Activated CD8-positive, alpha-beta memory T cell treated with anti-CD3 and anti-CD28 coated beads, Interleukin-2, amount 10 ng/mL, durations not matched to agents 7 days and 5 days (primary cell): ENCODE measurements around the gene LDLRAD4. TPM values are rescaled to one million over a fixed set of nuclear protein-coding genes. Genes with fewer than 3 reads are reported as not detected.

Experiments
- ATAC-seq: fragments of 150-1000 bp; cut with Tn5 transposase; one replicate; pipeline ENCODE4 v1.10.0; 2021; ENCODE audit warnings: moderate library complexity
- CTCF ChIA-PET: fragments of 350-600 bp; sonication (Branson Sonifier 250); formaldehyde crosslinking; loops from one replicate; lab custom pipeline; 2021; ENCODE audit warnings: antibody characterized with exemption; lab: Charles Lee
- DNase-seq: peaks from one replicate; pipeline ENCODE4 v3.0.0-alpha.2; 2020
- H3K27ac Mint-ChIP-seq: one replicate; pipeline ENCODE4 v1.8.0; 2021; ENCODE audit warnings: mild to moderate bottlenecking, mixed read lengths
- H3K27me3 Mint-ChIP-seq: one replicate; pipeline ENCODE4 v1.8.0; 2021; ENCODE audit warnings: mixed read lengths
- H3K36me3 Mint-ChIP-seq: one replicate; pipeline ENCODE4 v1.8.0; 2021; ENCODE audit warnings: mild to moderate bottlenecking, mixed read lengths
- H3K4me1 Mint-ChIP-seq: one replicate; pipeline ENCODE4 v1.8.0; 2021; ENCODE audit warnings: mixed read lengths
- H3K4me3 Mint-ChIP-seq: one replicate; pipeline ENCODE4 v1.8.0; 2021; ENCODE audit warnings: mild to moderate bottlenecking, moderate library complexity, mixed read lengths
- H3K9me3 Mint-ChIP-seq: one replicate; pipeline ENCODE4 v1.8.0; 2022; ENCODE audit warnings: low read depth, mixed read lengths
- total RNA-seq, 2 experiments: library from RNA; stranded (reverse); gene quantifications; one replicate each; pipeline ENCODE4 v1.2.3, GENCODE V29; 2021

LDLRAD4 gene
- total RNA-seq, 2 experiments from 2014 or later = 33.9 to 44.5 TPM

- Mint-ChIP-seq H3K27ac (no peak overlapping the region), H3K4me3 (no peak overlapping the region), H3K4me1 (no peaks in the 10 kb centered on the region), H3K36me3 (no peaks in the 10 kb centered on the region), H3K9me3 (no peaks in the 10 kb centered on the region), H3K27me3 (no peaks in the 10 kb centered on the region)
- peak; percentile 8 for DNase-seq
- no peak for ATAC-seq
- CTCF ChIA-PET = interaction anchor here (1.2 to 1.3 kb wide), 4 partner anchors 8 to 29 kb away, joined by 3 to 4 read pairs (median 4); no protein-coding TSS in a partner anchor
Observed at GRCh38 chr18:13548966-13549879, 330.7 kb downstream of the LDLRAD4 start.

- Mint-ChIP-seq H3K36me3 (no peaks in the 10 kb centered on the region), H3K4me1 (no peaks in the 10 kb centered on the region), H3K4me3 (no peak overlapping the region), H3K27ac (no peak overlapping the region), H3K27me3 (no peaks in the 10 kb centered on the region), H3K9me3 (no peaks in the 10 kb centered on the region)
- CTCF ChIA-PET = interaction anchor here (1.2 to 1.3 kb wide), 3 partner anchors 9 to 28 kb away, joined by 3 to 4 read pairs (median 3); no protein-coding TSS in a partner anchor
- ATAC-seq = no peak
- DNase-seq = peak; percentile 11
Observed at GRCh38 chr18:13549880-13550232, 331.3 kb downstream of the LDLRAD4 start.

- Mint-ChIP-seq H3K4me3 (no peak overlapping the region), H3K27me3 (no peaks in the 10 kb centered on the region), H3K9me3 (no peaks in the 10 kb centered on the region), H3K4me1 (no peaks in the 10 kb centered on the region), H3K36me3 (no peaks in the 10 kb centered on the region), H3K27ac (no peak overlapping the region)
- CTCF ChIA-PET = no interaction called here
- DNase-seq (peak; percentile 31), ATAC-seq (no peak)
Observed at GRCh38 chr18:13550418-13551304, 332.1 kb downstream of the LDLRAD4 start.

- no peaks in the 10 kb centered on the region for H3K27me3 Mint-ChIP-seq
- H3K9me3 Mint-ChIP-seq = no peaks in the 10 kb centered on the region
- H3K4me3 Mint-ChIP-seq = no peak overlapping the region
- DNase-seq = no peak
- H3K4me1 Mint-ChIP-seq = no peaks in the 10 kb centered on the region
- CTCF ChIA-PET = no interaction called here
- H3K27ac Mint-ChIP-seq = no peak overlapping the region
- no peaks in the 10 kb centered on the region for H3K36me3 Mint-ChIP-seq
- no peak for ATAC-seq
Observed at GRCh38 chr18:13551305-13551603, 332.7 kb downstream of the LDLRAD4 start.

- H3K9me3 Mint-ChIP-seq = no peaks in the 10 kb centered on the region
- no peaks in the 10 kb centered on the region for H3K4me1 Mint-ChIP-seq
- H3K4me3 Mint-ChIP-seq = no peak overlapping the region
- ATAC-seq (no peak), DNase-seq (peak; percentile 36)
- no peak overlapping the region for H3K27ac Mint-ChIP-seq
- no peaks in the 10 kb centered on the region for H3K36me3 Mint-ChIP-seq
- CTCF ChIA-PET = interaction anchor here (1.0 kb wide), 1 partner anchor 336 kb away, joined by 4 read pairs; no protein-coding TSS in a partner anchor
- no peaks in the 10 kb centered on the region for H3K27me3 Mint-ChIP-seq
Observed at GRCh38 chr18:13551841-13552733, 333.5 kb downstream of the LDLRAD4 start.

- CTCF ChIA-PET = interaction anchor here (1.0 kb wide), 1 partner anchor 337 kb away, joined by 4 read pairs; no protein-coding TSS in a partner anchor
- Mint-ChIP-seq H3K9me3 (no peaks in the 10 kb centered on the region), H3K27ac (no peak overlapping the region), H3K27me3 (no peaks in the 10 kb centered on the region), H3K36me3 (no peaks in the 10 kb centered on the region), H3K4me3 (no peak overlapping the region), H3K4me1 (peaks cover 6% of the 10 kb centered on the region)
- DNase-seq = peak; percentile 32
- no peak for ATAC-seq
Observed at GRCh38 chr18:13553449-13553848, 334.9 kb downstream of the LDLRAD4 start.

- no peak overlapping the region for H3K27ac Mint-ChIP-seq
- H3K9me3 Mint-ChIP-seq = no peaks in the 10 kb centered on the region
- no peak overlapping the region for H3K4me3 Mint-ChIP-seq
- no peak for DNase-seq
- H3K4me1 Mint-ChIP-seq = peaks cover 15% of the 10 kb centered on the region
- H3K27me3 Mint-ChIP-seq = no peaks in the 10 kb centered on the region
- CTCF ChIA-PET = interaction anchor here (1.7 to 9.2 kb wide), 2 partner anchors 12 to 57 kb away, joined by 7 to 122 read pairs; no protein-coding TSS in a partner anchor
- no peak for ATAC-seq
- H3K36me3 Mint-ChIP-seq = no peaks in the 10 kb centered on the region
Observed at GRCh38 chr18:13555192-13555591, 336.6 kb downstream of the LDLRAD4 start.

- H3K4me3 Mint-ChIP-seq = no peak overlapping the region
- CTCF ChIA-PET = interaction anchor here (1.7 to 9.2 kb wide), 2 partner anchors 11 to 57 kb away, joined by 7 to 122 read pairs; no protein-coding TSS in a partner anchor
- H3K27ac Mint-ChIP-seq = no peak overlapping the region
- ATAC-seq = no peak
- H3K36me3 Mint-ChIP-seq = no peaks in the 10 kb centered on the region
- H3K27me3 Mint-ChIP-seq = no peaks in the 10 kb centered on the region
- no peak for DNase-seq
- H3K9me3 Mint-ChIP-seq = no peaks in the 10 kb centered on the region
- H3K4me1 Mint-ChIP-seq = peaks cover 18% of the 10 kb centered on the region
Observed at GRCh38 chr18:13555865-13556264, 337.3 kb downstream of the LDLRAD4 start.

- no peak overlapping the region for H3K4me3 Mint-ChIP-seq
- peaks cover 22% of the 10 kb centered on the region for H3K4me1 Mint-ChIP-seq
- no peak for DNase-seq
- CTCF ChIA-PET = interaction anchor here (1.4 to 9.2 kb wide), 5 partner anchors 10 to 376 kb away, joined by 4 to 122 read pairs (median 12); no protein-coding TSS in a partner anchor
- H3K27ac Mint-ChIP-seq = no peak overlapping the region
- no peaks in the 10 kb centered on the region for H3K36me3 Mint-ChIP-seq
- ATAC-seq = no peak
- H3K9me3 Mint-ChIP-seq = no peaks in the 10 kb centered on the region
- H3K27me3 Mint-ChIP-seq = no peaks in the 10 kb centered on the region
Observed at GRCh38 chr18:13556502-13556901, 337.9 kb downstream of the LDLRAD4 start.

- Mint-ChIP-seq H3K27me3 (no peaks in the 10 kb centered on the region), H3K4me1 (peaks cover 35% of the 10 kb centered on the region), H3K4me3 (no peak overlapping the region), H3K27ac (peak overlapping the region; percentile 54), H3K36me3 (no peaks in the 10 kb centered on the region), H3K9me3 (no peaks in the 10 kb centered on the region)
- ATAC-seq (peak; percentile 70), DNase-seq (peak; percentile 70)
- CTCF ChIA-PET = interaction anchor here (0.6 to 9.2 kb wide), 19 partner anchors 9 to 378 kb away, joined by 3 to 122 read pairs (median 6); partner anchors contain the start of genes FAM210A and RNMT
Observed at GRCh38 chr18:13558124-13558523, 339.6 kb downstream of the LDLRAD4 start.

GRCh38 chr18:13558790-13559189 lies 340.2 kb downstream of the LDLRAD4 start:
- Mint-ChIP-seq H3K9me3 (no peaks in the 10 kb centered on the region), H3K4me1 (peaks cover 39% of the 10 kb centered on the region), H3K27ac (no peak overlapping the region), H3K36me3 (no peaks in the 10 kb centered on the region), H3K4me3 (no peak overlapping the region), H3K27me3 (no peaks in the 10 kb centered on the region)
- ATAC-seq = no peak
- CTCF ChIA-PET = interaction anchor here (0.6 to 9.2 kb wide), 18 partner anchors 8 to 343 kb away, joined by 3 to 122 read pairs (median 7); partner anchors contain the start of genes FAM210A and RNMT
- DNase-seq = peak; percentile 36

GRCh38 chr18:13559754-13560153 lies 341.2 kb downstream of the LDLRAD4 start:
- no peak for ATAC-seq
- H3K27me3 Mint-ChIP-seq = no peaks in the 10 kb centered on the region
- no peak overlapping the region for H3K27ac Mint-ChIP-seq
- CTCF ChIA-PET = interaction anchor here (0.9 to 9.2 kb wide), 8 partner anchors 10 to 344 kb away, joined by 3 to 122 read pairs (median 12); no protein-coding TSS in a partner anchor
- H3K36me3 Mint-ChIP-seq = no peaks in the 10 kb centered on the region
- no peak overlapping the region for H3K4me3 Mint-ChIP-seq
- peak; percentile 32 for DNase-seq
- H3K4me1 Mint-ChIP-seq = peaks cover 46% of the 10 kb centered on the region
- no peaks in the 10 kb centered on the region for H3K9me3 Mint-ChIP-seq
